Rectal smooth muscle tissue (tissue), 1 donor: ENCODE data around the gene HDAC4.

Experiments used
- H3K27ac ChIP-seq: one replicate; pipeline ENCODE4 v1.7.0; 2013; ENCODE audit warnings: low read depth, low read length, inconsistent platforms
- H3K27me3 ChIP-seq: one replicate; pipeline ENCODE4 v1.7.0; 2013; ENCODE audit warnings: low read length; ENCODE audit not compliant: control insufficient read depth, insufficient read depth
- H3K36me3 ChIP-seq: one replicate; pipeline ENCODE4 v1.7.0; 2013; ENCODE audit warnings: low read length; ENCODE audit not compliant: control insufficient read depth, insufficient read depth
- H3K4me1 ChIP-seq: one replicate; pipeline ENCODE4 v1.7.0; 2013; ENCODE audit warnings: low read length; ENCODE audit not compliant: control insufficient read depth, insufficient read depth
- H3K4me3 ChIP-seq: one replicate; pipeline ENCODE4 v1.7.0; 2013; ENCODE audit warnings: low read length
- H3K9ac ChIP-seq: one replicate; pipeline ENCODE4 v1.7.0; 2013; ENCODE audit warnings: low read length

HDAC4 gene

DNA sequence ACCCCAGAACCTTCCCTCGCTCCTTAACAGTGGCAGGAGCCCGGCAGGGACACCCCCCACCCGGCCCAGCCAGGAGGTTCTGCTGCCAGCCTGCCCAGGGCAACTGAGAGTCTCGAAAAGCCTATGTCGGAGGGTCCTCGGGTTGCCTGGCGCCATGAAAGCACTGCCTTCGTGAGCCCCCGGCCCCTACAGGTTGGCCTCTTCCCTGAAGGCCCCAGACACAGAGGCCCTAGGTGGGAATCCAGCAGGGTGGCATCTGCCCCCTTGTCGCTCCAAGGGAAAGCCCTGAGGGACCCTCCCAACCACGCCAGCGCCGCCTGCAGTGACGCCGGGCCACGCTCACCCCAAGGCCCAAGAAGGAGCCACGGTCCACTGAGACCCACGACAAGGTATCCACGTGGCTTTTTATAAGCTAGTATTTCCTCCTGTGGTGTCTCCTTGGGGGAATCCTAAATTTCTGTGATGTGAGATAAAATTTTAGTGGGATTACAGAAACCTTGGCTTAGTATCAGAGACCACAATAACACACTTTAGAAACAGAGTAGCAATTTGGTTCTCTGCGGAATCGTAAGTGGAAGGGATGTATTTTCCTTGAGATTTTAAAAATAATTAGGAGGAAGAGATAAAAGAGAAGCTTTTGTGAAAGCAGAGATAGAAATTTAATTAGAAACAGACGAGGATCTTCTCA lies 138.9 kb downstream of the HDAC4 start:
- H3K4me1 ChIP-seq = peaks cover 42% of the 10 kb centered on the region
- H3K36me3 ChIP-seq = peaks cover 4% of the 10 kb centered on the region
- H3K9ac ChIP-seq = no peak overlapping the region
- H3K27me3 ChIP-seq = no peaks in the 10 kb centered on the region
- H3K4me3 ChIP-seq = no peak overlapping the region
- peak overlapping the region; percentile 17 for H3K27ac ChIP-seq

DNA sequence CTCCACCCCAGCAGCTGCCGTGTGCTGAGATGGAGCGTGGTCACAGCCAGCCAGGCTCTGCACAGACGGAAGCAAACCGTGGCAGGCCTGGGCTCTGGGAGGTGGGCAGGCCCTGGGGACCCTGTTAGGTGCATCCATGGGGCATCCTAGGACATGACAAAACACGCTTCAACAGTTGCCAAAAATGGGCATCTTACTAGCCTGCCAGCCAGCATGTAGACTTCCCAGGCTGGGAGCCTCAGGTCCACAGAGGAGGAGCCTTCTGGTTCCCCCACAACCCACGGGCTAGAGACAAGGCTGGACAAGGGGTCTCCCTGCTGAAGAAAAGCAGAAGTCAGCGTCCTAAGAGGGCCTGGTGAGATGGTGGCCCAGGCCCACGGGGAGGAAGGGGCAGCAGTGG lies 139.5 kb downstream of the HDAC4 start:
- Histone ChIP-seq H3K4me3 (no peak overlapping the region), H3K4me1 (peaks cover 43% of the 10 kb centered on the region), H3K36me3 (peaks cover 4% of the 10 kb centered on the region), H3K9ac (no peak overlapping the region), H3K27ac (no peak overlapping the region), H3K27me3 (no peaks in the 10 kb centered on the region)

DNA sequence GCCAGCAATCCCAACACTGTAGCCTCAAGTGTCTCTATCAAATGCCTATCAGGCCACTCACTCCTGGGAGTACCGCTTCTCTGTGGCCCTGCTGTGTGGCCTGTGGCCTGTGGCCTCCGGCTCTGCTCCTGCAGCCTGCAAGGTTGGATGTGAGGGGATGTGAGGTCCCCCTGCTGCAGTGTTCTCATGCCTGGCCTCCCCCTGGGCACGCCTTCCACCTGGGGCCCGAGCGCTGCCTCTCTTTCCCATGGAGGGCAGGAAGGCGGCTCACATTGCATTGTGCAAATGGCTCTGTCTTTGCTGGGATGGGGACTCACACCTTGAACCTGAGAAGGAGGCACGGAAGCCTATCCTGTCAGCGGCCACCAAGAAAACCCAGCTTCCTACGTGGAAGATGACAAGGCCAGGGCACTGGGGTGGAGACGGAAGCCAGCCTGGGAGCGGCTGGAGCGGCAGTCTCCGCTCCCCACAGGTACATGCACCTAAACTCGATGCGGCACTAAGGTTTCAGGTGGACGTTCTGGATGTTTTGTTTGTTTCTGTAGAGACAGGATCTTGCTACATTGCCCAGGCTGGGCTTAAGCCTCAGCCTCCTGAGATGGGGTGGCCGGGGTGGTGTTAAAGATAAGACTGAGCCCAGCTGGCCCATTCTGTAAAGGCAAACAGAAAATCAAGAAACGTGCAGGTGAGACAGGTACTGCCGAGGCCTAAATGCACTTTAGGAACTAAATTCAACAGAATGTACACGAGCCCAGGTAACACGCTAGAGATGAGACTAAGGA lies 140.1 kb downstream of the HDAC4 start:
- peak overlapping the region; percentile 1 for H3K27ac ChIP-seq
- peaks cover 4% of the 10 kb centered on the region for H3K36me3 ChIP-seq
- H3K4me1 ChIP-seq = peaks cover 40% of the 10 kb centered on the region
- no peak overlapping the region for H3K4me3 ChIP-seq
- no peak overlapping the region for H3K9ac ChIP-seq
- no peaks in the 10 kb centered on the region for H3K27me3 ChIP-seq

DNA sequence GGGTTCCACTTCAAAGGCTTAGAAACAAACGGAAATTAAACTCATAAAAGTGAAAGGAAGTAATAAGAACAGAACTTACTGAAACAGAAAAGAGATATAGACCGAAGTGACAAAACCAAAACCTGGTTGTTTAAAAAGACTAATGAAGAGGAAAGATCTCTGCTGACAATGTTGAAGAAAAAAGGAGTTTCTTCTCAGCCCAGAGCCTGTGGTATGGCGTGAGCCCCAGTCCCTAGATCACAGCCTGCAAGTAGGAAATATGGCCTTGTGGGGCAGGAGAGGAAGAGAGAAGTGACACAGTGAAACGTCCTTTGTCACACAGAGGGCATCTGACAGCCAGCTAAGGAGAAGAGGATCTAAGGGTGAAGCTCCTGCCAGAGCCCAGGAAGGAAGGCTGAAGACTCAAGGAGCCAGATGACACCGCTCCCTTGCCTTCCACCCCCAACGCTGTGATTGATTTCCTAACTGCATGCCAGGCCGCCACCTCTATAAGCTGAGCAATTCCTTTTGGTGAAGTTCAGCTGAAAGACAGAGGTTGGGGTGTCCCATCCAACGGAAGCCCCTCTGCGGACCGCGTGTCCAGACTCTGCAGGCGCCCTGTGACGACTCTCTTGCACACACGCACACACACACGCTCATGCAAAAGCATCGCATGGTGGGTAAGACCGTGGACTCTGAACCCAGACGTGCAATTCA lies 141.1 kb downstream of the HDAC4 start:
- peak overlapping the region; percentile 22 for H3K4me3 ChIP-seq
- no peak overlapping the region for H3K9ac ChIP-seq
- no peaks in the 10 kb centered on the region for H3K27me3 ChIP-seq
- peaks cover 4% of the 10 kb centered on the region for H3K36me3 ChIP-seq
- peaks cover 36% of the 10 kb centered on the region for H3K4me1 ChIP-seq
- H3K27ac ChIP-seq = no peak overlapping the region

DNA sequence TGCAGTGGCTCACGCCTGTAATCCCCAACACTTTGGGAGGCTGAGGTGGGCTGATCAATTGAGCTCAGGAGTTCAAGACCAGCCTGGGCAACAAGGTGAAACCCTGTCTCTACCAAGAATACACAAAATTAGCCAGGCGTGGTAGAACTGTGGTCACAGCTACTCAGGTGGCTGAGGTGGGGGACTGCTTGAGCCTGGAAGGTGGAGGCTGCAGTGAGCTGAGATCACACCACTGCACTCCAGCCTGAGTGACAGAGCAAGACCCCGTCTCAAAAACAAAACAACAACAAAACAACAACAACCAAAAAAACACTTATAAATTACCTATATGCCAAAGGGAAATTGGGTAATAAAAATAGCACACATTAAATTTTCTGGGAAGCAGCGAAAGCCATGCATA lies 141.6 kb downstream of the HDAC4 start:
- Histone ChIP-seq H3K27ac (no peak overlapping the region), H3K27me3 (no peaks in the 10 kb centered on the region), H3K4me3 (no peak overlapping the region), H3K4me1 (peaks cover 33% of the 10 kb centered on the region), H3K36me3 (peaks cover 4% of the 10 kb centered on the region), H3K9ac (no peak overlapping the region)

DNA sequence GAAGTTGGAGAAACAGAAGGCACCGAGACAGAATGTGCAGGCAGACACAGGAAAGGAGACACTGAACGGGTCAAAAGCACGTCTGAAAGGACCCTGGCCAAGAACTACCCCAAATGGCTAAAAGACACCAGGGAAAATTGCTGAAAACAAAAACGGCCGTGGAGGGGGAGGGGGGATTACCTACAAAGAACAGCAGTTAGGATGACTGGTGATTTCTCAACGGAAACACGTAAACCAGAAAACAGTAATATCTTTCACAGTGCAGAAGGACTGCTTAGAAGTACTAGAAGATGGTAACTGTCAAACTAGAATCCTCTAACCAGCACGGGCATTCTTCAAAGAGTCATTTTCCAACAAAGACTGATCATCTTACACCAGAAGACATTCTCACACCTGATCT lies 142.6 kb downstream of the HDAC4 start:
- Histone ChIP-seq H3K36me3 (peaks cover 4% of the 10 kb centered on the region), H3K27ac (no peak overlapping the region), H3K4me3 (no peak overlapping the region), H3K4me1 (peaks cover 28% of the 10 kb centered on the region), H3K27me3 (no peaks in the 10 kb centered on the region), H3K9ac (no peak overlapping the region)

DNA sequence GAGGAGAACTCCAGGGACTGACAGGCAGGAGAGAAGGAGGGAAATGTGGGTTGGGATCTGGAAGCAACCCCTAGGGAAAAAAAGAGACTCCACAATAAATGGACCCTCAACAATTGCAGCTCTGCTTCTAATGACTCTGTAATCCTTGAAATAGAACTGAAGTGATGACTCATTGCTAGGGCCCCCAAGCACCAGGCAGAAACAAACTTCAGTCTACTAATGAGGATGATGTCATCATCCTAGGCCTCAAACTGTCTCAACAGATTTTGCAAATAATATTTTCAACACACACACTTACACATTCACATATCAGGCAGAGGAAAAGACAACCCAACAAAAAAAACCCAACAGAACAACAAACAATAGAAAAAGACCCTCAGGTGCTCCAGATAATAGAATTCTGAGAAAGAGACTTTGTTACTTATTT lies 143.3 kb downstream of the HDAC4 start:
- peaks cover 4% of the 10 kb centered on the region for H3K36me3 ChIP-seq
- no peaks in the 10 kb centered on the region for H3K27me3 ChIP-seq
- no peak overlapping the region for H3K9ac ChIP-seq
- H3K4me3 ChIP-seq = no peak overlapping the region
- no peak overlapping the region for H3K27ac ChIP-seq
- peaks cover 30% of the 10 kb centered on the region for H3K4me1 ChIP-seq

DNA sequence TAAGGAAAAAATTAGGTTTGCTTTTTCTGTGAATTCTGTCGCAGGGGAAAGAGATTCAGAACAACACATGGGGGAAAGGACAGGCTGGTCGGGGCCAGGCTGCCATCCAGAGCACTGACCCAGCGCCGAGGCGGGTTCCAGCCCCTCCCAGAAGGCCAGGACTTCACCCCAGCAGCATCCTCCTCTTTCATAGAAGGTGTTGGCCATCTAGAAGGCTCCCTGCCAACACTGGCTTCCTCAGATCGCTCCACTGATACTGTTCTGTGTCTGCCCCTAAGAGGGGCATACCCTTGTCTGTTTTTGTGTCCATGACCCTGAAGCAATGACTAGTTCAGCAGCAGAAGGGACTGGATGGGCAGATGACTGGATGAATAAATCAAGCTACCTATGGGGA lies 144.5 kb downstream of the HDAC4 start:
- no peak overlapping the region for H3K4me3 ChIP-seq
- H3K4me1 ChIP-seq = peaks cover 31% of the 10 kb centered on the region
- no peak overlapping the region for H3K9ac ChIP-seq

DNA sequence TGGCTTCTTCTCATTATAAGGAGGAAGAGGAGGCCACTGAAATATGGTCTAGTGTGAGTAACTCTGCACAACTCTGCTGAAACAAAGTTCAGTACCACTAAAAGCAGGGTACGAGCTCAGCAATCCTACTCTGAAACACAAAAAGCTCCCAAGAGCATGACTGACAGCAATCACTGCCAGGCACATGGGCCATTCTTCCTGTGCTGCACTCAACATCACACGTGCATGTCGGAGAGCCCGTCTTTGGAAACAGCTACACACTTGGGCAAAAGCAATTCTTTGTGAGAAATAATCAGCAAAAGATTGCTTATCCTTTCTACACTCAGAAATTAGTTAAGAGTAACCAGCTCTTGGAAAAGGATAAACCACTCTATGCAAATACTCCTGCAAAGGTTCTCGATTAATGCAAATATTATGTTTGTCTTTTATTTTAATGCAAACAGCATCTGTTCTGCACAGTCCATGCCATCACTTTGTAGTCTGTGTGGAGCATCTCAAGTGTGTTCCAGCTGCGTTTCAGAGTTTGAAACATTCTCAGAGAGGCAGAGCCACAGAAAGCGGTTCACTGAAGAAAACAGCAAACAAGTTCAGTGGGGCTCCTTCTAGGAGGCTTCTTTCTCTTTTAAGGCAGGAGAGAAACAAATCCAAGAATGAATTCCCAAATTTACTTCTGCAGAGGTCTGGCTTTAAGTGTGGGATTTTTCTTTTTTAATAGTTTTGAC lies 145.0 kb downstream of the HDAC4 start:
- no peak overlapping the region for H3K27ac ChIP-seq
- no peaks in the 10 kb centered on the region for H3K27me3 ChIP-seq
- no peaks in the 10 kb centered on the region for H3K36me3 ChIP-seq
- H3K9ac ChIP-seq = no peak overlapping the region
- peaks cover 31% of the 10 kb centered on the region for H3K4me1 ChIP-seq
- H3K4me3 ChIP-seq = no peak overlapping the region

More for the DNA sequence above, 144.5 kb downstream of the HDAC4 start:
- no peak overlapping the region for H3K27ac ChIP-seq
- H3K27me3 ChIP-seq = no peaks in the 10 kb centered on the region
- peaks cover 3% of the 10 kb centered on the region for H3K36me3 ChIP-seq

DNA sequence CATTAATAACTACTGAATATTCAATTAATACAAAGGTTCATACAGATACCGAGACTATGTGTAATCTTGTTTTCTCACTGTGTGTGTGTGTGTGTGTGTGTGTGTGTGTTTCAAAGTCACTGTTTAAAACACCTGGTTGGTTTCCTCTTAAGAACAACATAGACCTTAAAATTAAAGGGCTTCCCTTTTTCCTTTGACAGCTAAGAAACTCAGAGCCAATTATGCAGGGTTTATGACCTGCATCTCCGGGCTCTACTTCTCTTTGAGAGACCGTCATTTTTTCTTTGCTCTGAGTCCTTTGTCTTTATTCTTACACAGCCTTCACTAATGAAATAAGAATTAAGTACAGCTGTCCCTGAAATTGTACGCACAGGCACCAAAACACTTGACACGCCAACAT lies 145.6 kb downstream of the HDAC4 start:
- Histone ChIP-seq H3K4me1 (peaks cover 31% of the 10 kb centered on the region), H3K9ac (no peak overlapping the region)

DNA sequence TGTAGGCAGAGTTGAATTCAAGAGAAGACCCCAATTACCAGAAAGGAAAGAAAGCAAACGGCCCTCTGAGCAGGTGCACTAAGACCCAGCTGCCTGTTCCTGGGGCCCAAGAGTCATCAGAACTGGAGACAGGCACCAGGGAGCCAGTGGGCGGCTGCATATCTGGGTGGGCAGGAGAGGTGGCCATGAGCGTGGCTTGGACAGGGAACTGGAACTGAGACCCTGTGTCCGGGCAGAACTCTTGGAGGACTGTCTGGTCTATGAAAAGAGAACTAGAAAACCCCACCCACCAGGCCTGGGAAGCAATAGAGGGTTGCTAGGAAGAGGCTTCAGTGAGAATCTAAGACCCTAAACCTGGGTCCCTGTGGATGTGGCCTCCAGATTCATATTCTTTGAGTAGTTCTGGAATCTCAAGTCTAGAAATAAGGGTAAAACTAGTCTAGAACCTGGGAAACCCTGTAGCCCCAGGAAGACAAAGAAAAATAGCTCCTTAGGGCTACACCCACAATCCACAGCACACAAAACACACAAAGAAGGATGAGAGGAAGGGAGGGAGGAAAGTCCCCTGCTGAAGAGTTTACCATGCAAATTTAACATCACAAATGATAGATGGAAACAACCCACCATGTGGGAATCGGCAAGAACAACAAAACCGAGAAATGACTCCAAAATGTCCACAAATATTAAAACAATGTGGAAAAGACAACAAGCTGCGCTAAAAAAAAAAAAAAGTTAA lies 147.0 kb downstream of the HDAC4 start:
- Histone ChIP-seq H3K36me3 (no peaks in the 10 kb centered on the region), H3K9ac (no peak overlapping the region), H3K4me1 (peaks cover 32% of the 10 kb centered on the region), H3K27ac (no peak overlapping the region), H3K4me3 (no peak overlapping the region), H3K27me3 (no peaks in the 10 kb centered on the region)

More for the DNA sequence above, 145.6 kb downstream of the HDAC4 start:
- no peak overlapping the region for H3K4me3 ChIP-seq
- no peak overlapping the region for H3K27ac ChIP-seq
- no peaks in the 10 kb centered on the region for H3K27me3 ChIP-seq
- H3K36me3 ChIP-seq = no peaks in the 10 kb centered on the region
